Liver (tissue), 3 donors: Measurements from ENCODE around the gene NSG1.

Source experiments
- CTCF ChIP-seq: fragments of 150-350 bp; IDR thresholded peaks from 2 replicates; pipeline ENCODE4 v1.5.1; 2017; ENCODE audit warnings: improper control_type of control experiment, low read depth, low read length; ENCODE audit not compliant: missing input control
- FOXA1 ChIP-seq: IDR thresholded peaks from 2 replicates; pipeline ENCODE4 v1.6.1; 2016; ENCODE audit warnings: antibody characterized with exemption
- GABPA ChIP-seq, 2 donors: IDR thresholded peaks in 1 of 2; conservative IDR thresholded peaks in 1 of 2; 2 replicates each; pipeline ENCODE4 v1.6.1; 2016; ENCODE audit warnings: antibody characterized with exemption in 2 of 2, mild to moderate bottlenecking in 1 of 2, moderate library complexity in 1 of 2
- HNF4A ChIP-seq, 2 donors: conservative IDR thresholded peaks; 2 replicates each; pipeline ENCODE4 v1.6.1; 2016; ENCODE audit warnings: antibody characterized with exemption in 2 of 2, mild to moderate bottlenecking in 2 of 2
- HNF4G ChIP-seq: IDR thresholded peaks from 2 replicates; pipeline ENCODE4 v1.6.1; 2016; ENCODE audit warnings: antibody characterized with exemption
- JUND ChIP-seq, 2 donors: IDR thresholded peaks; 2 replicates each; pipeline ENCODE4 v1.6.1; 2016; ENCODE audit warnings: antibody characterized with exemption in 2 of 2
- NR2F2 ChIP-seq: IDR thresholded peaks from 2 replicates; pipeline ENCODE4 v1.6.1; 2016; ENCODE audit warnings: antibody characterized with exemption
- RAD21 ChIP-seq, 2 donors: IDR thresholded peaks; 2 replicates each; pipeline ENCODE4 v1.6.1; 2016; ENCODE audit warnings: antibody characterized with exemption in 2 of 2, mild to moderate bottlenecking in 2 of 2
- REST ChIP-seq: IDR thresholded peaks from 2 replicates; pipeline ENCODE4 v1.6.1; 2016; ENCODE audit warnings: antibody characterized with exemption, mild to moderate bottlenecking
- YY1 ChIP-seq: IDR thresholded peaks from 2 replicates; pipeline ENCODE4 v1.6.1; 2016; ENCODE audit warnings: antibody characterized with exemption, mild to moderate bottlenecking
- donor health status: healthy.
- donor health status: healthy.

- TF ChIP-seq CTCF: no peak
- no peak for TF ChIP-seq NR2F2
- no peak for TF ChIP-seq RAD21 (IDR thresholded peaks at IDR 0.05)
- TF ChIP-seq YY1: no peak
- no peak for TF ChIP-seq REST
- TF ChIP-seq HNF4A (conservative IDR thresholded peaks at IDR 0.05): no peak
- TF ChIP-seq HNF4G: no peak
- TF ChIP-seq FOXA1: no peak
- TF ChIP-seq JUND (IDR thresholded peaks at IDR 0.05): no peak
- TF ChIP-seq GABPA (IDR thresholded peaks at IDR 0.05 in 1 of 2, conservative IDR thresholded peaks at IDR 0.05 in 1 of 2): no peak
Measured at GRCh38 chr4:4391866-4392265, 5.0 kb downstream of the NSG1 start.
